Measurements from ENCODE around the gene MCF2L. TPM values are rescaled to one million over a fixed set of nuclear protein-coding genes. Genes with fewer than 3 reads are reported as not detected.

The MCF2L gene
- total and polyA plus RNA-seq, 9 of the 15 experiments (the other 6 are each of a cell fraction or from before 2014, with no cell fraction given): 0.05 to 0.25 (median 0.18) TPM; not detected in 5

DNA sequence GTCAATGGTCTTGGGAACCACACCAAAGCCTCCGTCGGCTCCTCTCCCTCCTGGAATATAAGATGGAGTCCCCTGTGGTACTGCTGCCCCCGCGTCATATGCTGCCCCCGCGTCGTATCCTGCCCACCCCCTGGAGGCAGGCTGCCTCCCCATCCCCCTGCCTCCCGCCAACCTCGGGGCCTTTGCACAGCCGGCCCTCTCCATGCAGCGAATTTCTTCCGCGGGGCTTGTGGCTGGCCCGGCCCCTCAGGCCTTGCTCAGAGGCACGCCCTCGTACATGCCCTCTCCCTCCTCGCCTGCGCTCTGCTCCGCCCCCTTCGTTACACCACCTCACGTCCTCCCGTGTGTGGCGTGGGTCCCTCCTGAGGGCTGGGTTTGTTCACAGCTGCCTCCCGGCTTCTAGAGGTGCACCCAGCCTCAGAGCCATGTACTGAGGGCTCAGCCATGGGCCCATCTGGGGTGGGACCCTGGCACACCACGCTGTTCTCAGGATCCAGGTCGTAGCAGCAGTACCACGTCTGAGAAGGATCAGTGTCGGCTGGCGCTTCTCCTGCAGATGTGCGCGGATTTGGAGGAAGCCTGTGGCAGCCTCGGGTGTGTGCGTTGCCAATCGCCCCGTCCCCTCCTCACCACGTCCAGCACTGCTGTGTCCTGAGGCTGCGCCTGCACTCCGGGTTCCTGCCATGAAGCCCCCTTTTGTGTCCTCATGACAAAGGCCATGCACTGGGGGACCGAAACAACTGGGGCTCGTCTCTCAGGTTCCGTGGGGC, 47.7 kb downstream of the MCF2L start:
- Histone ChIP-seq H3K4me2 (ENCODE audit: insufficient read depth, low read length) (no peak overlapping the region), H3K9ac (ENCODE audit: insufficient read depth in 1 of 2, low read depth in 2 of 2, low read length in 2 of 2) (no peak overlapping the region), H2AFZ (ENCODE audit: low read depth, low read length) (no peak overlapping the region), H4K20me1 (replicated peaks; ENCODE audit: control insufficient read depth, insufficient read depth, low read length) (peaks cover 3% of the 10 kb centered on the region; the same call in 1 of the 2 replicates), H3K9me3 (replicated peaks; ENCODE audit: control insufficient read depth, insufficient read depth, low read depth, low read length) (no peaks in the 10 kb centered on the region), H3K4me3 (no peak overlapping the region), H3K9me1 (ENCODE audit: control insufficient read depth, insufficient read depth, low read length) (no peaks in the 10 kb centered on the region), H3K27ac (ENCODE audit: extremely low read depth, low read depth, low read length) (no peak overlapping the region), H3K36me3 (ENCODE audit: control insufficient read depth, insufficient read depth, low read length) (no peaks in the 10 kb centered on the region), H3K79me2 (ENCODE audit: control insufficient read depth, insufficient read depth, low read length) (no peaks in the 10 kb centered on the region), H3K4me1 (replicated peaks in 1 of 2; ENCODE audit: control insufficient read depth in 2 of 2, insufficient read depth in 2 of 2, low read length in 2 of 2) (peaks cover 0 to 5% of the 10 kb centered on the region in 2 experiments; a peak in 1 of 5 replicates), H3K27me3 (ENCODE audit: control insufficient read depth in 2 of 2, insufficient read depth in 2 of 2, low read length in 2 of 2) (peaks cover 16 to 68% of the 10 kb centered on the region in 2 experiments; a peak in 4 of 5 replicates)
- FAIRE-seq: no peak
- BruUV-seq (replicated peaks): no TSS peak
- peak in 1 of 4 experiments; percentile 10 for DNase-seq (ENCODE audit: extremely low read depth in 1 of 4, low spot score in 3 of 4)
- ChIA-PET POLR2A (interaction anchor here (1.0 kb wide), 1 partner anchor 11 kb away, joined by 3 read pairs; no protein-coding TSS in a partner anchor), CTCF (ENCODE audit: low intra/inter-chr PET ratio) (no interaction called here)
- TF ChIP-seq, protein P1, sequence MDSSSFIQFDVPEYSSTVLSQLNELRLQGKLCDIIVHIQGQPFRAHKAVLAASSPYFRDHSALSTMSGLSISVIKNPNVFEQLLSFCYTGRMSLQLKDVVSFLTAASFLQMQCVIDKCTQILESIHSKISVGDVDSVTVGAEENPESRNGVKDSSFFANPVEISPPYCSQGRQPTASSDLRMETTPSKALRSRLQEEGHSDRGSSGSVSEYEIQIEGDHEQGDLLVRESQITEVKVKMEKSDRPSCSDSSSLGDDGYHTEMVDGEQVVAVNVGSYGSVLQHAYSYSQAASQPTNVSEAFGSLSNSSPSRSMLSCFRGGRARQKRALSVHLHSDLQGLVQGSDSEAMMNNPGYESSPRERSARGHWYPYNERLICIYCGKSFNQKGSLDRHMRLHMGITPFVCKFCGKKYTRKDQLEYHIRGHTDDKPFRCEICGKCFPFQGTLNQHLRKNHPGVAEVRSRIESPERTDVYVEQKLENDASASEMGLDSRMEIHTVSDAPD (CRISPR knock-in tag; IDR thresholded peaks at IDR 0.05): no peak
- ATAC-seq: no peak
- 0% methylated on average over 9 of the region's 41 CpGs for WGBS (ENCODE audit: insufficient coverage, low coverage, missing lambda C conversion rate)
- in situ Hi-C loops (cut with MboI) (no loop called here), intact Hi-C loops (cut with micrococcal nuclease) (no loop called here)

All from K562 (cell line).